Amygdala (tissue), 56 donors: ENCODE measurements around the gene LRRC40.

Experiments
- DNase-seq, 56 donors: peaks; one replicate each; lab custom pipeline; 2025; lab: John Stamatoyannopoulos, UW

The LRRC40 gene

DNA sequence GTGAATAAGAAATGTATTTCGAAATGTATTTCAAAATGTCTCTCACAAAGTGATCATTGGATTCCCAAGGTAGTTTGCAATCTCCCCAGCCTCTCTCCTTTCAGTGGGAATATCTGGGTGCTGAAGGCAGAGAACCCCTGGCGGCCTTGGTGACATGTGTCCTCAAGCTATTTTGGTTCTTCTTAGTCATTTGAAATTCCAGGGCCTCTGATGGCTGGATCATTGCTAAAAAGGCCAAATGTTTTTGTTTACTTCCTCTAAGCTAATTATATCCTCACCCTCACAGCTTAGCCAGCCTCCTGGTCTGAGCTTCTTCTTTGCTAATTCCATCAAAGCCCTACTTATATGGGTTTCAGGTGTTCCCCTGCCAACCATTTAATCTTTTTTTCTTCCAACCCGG is 71.2 kb downstream of the LRRC40 start:
- DNase-seq: no peak

DNA sequence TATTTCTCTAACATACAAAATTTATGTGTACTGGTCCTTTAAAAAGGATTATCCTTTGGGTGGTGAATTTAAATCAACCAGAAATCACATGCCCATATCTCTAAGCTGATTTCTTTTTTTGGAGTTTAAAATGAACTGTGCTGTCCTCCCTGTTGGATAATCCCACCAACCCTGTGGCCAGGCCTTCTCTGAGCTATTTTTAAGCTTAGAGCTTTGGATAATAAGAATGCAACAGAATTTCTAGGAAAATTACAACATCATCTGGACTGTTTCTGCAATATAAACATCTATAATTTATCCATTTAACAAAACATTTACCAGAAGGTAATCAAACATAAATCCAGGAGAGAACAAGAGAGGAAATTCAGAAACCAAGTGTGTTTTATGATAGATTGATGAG is 88.3 kb downstream of the LRRC40 start:
- no peak for DNase-seq

DNA sequence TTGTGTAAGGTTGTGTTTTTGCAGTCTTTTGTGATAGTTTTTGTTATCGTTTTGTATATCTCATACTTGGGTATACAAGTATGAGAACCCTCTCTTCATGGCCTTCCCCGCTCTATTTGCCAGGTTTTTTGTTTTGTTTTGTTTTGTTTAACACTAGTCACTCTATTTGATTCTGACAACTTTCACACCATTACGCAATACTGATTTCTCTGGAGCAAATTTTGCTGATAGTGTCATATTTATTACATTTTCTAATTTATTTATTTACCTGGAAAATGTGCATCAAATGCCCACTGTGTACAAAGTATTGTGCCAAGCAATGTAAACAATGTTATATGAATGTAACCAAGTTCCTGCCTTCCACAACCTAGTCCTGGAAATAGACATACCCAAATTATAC is 90.1 kb downstream of the LRRC40 start:
- no peak for DNase-seq

DNA sequence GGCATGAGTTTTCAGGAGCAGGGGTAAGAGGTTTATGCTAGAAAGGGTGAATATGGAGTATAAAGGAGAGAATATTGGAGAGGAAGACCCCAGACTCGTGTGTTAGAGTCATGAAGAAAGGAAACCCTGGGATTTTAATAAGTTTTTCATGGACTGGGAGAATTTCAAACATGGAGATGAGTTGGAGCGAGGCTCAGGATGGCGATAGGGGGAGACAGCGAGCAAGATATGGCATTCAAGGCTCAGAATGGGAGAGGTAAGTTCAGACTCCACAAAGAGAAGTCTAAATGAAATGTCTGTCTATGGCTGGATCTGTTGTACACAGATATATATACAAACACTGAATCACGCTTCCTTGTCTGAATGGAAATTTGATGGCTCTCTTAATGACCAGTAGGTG is 92.5 kb downstream of the LRRC40 start:
- DNase-seq: no peak

DNA sequence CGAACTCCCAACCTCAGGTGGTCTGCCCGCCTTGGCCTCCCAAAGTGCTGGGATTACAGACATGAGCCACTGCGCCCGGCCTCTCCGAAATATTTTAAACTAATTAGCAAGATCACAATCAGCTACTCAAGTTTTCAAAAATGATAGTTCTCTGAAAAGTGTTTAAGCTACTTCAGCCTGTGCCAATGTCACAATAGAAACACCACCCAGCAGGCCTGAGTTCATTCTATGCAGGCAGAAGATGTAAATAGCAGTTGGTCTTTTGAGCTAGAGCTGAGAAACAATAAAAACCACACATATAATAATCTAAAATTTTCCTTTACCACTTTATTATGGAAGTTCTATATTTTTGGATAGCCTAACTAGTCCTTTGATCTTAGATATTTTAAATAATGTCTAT is 96.1 kb downstream of the LRRC40 start:
- no peak for DNase-seq

DNA sequence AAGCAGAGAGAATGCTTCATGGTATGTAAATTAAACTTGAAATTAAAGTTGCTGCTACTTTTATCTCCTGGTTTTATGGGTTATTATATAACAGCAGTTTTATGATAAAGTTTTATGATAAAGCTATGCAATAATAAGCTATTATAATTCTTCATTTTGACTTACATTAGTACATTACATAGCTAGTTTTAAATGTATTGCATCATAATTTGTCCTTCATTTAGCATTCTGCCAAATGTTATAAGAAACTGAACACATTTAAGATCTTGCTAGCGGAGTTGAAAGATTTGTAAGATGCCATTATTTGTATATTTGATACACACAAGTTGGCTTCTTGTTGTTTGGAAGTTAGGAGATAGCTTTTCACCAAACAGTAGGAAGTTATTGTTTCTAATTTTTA is 101.6 kb downstream of the LRRC40 start:
- no peak for DNase-seq

DNA sequence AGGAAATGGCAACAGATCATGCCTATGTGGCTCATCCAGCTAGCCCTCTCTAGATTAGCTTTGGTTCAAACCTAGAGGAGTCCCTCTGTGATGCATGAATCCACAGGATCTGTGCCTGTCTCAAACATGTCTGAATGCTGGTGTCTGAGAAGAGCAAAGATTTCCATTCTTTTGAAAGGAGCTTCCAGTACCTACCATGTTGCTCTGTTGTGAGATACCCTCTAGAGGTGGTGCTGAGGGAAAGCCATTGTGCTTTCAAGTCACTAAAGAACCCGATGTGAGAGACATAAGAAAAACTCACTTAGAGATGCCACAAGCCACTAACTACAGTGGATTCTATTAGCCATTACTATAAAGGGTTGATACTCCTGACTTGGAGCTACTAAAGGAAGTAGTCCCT is 103.6 kb downstream of the LRRC40 start:
- no peak for DNase-seq

DNA sequence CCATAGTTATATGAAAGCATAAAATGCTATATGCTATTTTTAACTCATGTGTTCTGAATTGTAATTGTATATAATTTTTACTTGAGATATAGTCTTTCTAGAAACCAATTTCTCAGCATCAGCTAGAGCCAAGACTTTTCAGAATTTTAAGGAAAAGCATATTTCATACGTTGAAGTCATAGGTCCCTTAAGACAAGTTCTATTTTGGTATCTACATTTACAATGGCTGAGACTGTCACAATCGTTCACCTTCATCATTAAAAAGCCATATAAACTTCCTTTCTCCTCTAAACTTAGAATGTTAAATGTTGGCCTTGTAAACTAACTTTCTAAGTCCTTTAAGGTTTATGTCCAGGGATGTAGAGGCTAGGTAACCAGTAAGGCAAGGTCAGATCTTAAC is 104.1 kb downstream of the LRRC40 start:
- DNase-seq: no peak
